Renal cortical epithelial cell (primary cell): ENCODE data around the gene ZMIZ1. TPM values are rescaled to one million over a fixed set of nuclear protein-coding genes. Genes with fewer than 3 reads are reported as not detected.
A peak's percentile ranks its signal among the peaks of the same experiment; 100 is the strongest.
"Not testable (repeated sequence)": the region's sequence is repeated elsewhere in the genome, so short reads cannot be mapped to it uniquely, and the experiment has no call there.

ENCODE experiments used
- DNase-seq: peaks from one replicate; pipeline ENCODE4 v3.0.0-alpha.2; 2011; ENCODE audit warnings: low read depth
- total RNA-seq: library from RNA; depleted of rRNA; stranded (reverse); fragments of >200 nt; gene quantifications from 2 replicates; pipeline ENCODE4 v1.2.3, GENCODE V29; 2014

ZMIZ1 gene
- total RNA-seq, 1 donor from 2014 or later = 45.0 TPM

DNA sequence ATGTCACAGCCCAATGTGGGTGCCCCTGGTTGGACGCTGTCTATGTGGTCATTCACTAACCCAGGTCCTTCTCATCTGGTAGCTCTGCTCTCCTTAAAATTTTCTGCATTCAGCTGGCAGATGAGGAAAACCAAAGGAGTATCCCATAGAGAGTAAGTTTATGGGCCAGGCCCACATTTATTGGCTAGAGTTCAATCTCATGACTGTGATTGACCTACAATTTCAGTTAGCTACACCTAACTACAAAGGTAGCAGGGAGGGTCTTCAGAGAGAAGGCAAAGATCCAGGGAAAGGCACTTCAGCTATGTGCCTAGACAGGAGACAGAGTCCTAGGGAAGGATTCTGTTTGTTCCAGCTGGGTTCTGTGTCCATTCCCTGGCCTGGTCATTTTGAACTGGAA lies 254.8 kb downstream of the ZMIZ1 start:
- no peak for DNase-seq

DNA sequence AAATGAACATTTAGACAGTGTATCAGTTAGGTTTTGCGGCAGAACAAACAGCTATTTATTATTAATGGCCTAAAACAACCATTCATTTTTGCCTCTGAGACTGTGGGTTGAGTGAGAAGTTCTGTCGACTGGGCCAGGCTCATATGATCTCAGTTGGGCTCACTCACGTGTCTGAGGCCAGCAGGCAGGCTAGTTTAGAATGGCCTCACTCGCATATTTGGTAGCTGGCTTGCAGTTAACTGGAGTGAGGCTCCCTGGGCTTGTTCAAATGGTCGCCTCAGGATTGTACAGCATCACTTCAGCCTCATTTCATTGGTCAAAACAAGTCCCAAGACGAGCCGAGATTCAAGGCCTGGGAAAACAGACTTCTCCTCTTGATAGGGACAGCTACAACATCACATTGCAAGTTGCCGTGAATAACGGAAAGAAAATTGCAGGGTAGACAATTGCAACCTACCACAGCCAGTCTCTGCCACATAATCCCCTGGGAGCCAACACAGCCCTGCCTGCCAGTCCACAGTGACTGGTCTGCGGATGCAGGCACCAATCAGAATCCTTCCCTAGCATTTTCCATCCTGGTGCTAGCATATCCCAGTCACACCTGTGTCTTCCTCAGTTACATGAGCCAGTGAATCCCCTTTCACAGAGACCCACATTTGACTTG lies 255.4 kb downstream of the ZMIZ1 start:
- DNase-seq = no peak

DNA sequence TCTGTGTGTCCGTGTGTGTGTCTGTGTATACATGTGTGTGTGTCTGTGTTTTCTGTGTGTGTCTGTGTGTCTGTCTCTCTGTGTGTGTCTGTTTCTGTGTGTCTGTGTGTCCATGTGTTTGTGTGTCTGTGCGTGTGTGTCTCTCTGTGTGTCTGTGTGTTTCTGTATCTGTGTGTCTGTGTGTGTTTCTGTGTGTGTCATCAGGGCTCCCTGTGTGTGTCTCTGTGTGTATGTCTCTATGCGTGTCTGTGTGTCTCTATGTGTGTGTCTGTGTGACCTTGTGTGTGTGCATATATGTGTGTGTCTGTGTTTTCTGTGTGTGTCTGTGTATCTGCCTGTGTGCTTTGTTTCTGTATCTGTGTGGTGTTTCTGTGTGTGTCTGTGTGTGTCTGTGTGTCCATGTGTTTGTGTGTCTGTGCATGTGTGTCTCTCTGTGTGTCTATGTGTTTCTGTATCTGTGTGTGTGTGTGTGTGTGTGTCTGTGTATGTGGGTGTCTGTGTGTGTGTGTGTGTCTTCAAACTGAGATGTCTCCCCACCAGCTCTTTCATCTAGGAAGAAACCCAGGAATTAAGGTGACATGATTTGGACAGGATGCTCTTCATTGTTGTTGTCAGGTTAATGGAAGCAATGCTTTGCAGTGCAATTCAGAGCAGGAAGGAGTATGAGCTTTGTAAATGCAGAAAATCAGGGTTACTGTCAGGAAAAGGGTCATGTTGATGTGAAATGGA lies 257.8 kb downstream of the ZMIZ1 start:
- DNase-seq = no peak

DNA sequence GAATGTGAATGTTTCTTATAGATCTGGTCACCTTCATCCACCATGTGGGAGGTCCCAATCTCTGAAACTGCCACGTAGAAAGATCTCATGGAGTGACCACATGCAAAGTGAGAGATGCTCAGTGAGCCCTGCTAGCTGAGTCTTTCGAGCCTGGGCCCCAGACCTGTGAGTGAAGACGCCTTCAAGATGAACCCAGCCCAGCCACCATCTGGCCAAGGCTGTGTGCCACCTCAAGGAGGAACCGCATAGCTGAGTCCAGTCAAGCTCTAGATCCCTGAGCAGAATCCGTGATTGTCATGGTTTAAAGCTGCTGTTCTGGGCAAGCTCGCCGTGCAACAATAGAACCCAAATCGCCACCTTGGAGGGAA lies 258.3 kb downstream of the ZMIZ1 start:
- DNase-seq = no peak

DNA sequence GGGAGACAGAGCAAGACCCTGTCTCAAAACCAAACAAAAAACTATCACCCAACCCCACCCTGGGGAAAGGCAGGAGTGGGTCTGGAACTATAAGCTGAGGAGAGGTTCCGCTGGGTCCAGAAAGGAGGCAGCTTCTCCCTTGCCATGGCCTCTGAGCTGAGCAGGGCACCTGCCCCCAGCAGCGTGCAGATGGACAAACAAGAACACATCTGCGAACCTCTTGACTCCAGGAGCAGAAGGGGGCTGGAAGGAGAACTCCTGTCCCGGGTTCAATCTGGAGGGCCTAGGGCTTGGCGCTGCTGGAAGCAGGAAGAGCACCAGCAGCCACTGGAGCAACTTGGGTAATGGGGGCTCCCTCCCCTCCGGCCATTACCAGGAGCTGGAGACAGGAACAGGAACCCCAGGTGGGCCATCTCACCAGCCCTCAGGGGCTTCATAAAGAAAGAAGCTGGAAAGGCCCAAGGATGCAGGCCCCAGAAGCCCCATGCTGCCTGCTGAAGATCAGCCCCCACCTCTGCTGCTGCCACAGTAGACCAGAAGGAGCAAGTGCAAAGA lies 259.5 kb downstream of the ZMIZ1 start:
- DNase-seq = no peak

DNA sequence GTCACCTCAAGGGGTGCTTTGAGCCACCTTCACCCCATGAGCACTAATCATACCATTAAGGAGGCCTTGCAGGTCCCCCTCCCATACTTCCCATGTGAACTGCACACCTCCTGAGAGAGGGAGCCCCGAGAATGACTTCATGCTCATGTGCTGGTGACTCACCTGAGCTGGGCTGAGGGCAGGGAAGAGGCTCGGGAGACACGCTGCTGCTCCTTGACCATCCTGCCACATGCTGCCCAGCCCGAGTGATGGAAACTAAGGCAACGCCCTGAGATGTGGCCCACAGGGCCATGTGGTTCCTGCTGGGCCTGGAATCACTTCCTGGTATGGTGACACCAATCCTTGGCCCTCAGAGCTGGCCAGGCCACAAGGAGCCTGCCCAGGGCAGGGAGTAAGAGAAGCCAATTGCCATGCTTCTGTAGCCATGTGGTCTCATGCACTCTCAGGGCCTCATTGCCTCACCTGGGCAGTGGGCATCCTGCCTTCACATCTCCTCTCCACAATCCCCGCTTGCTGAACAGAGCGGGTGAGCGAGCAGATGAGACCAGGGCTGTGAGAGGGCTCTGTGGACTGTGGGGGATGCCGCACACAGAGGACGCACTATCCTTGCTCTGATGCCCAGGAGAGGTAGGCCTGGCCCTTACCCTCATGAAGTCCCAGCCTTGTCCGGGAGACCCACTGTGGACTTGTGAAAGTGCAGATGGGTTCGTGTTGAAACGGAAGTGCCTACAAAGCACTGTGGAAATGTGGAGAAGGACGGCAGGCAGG lies 260.2 kb downstream of the ZMIZ1 start:
- DNase-seq = peak; percentile 72

DNA sequence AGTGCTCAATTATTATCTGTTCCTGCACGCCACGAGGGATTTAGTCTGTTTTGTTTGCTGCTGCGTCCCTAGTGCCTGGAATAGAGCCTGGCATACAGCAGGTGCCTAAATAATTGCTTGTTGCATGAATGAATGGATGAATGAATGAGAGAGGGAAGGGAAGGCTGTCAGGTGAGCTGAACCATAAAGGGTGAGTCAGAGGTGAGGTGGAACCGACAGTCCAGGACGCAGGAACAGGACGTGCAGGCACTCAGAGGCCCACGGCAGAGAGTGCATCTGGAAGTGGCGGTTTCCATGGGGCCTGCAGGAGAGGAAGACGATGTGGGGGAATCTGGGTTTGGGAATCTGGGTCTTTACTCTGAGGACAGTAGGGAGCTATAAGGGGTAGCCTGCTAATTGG lies 260.8 kb downstream of the ZMIZ1 start:
- peak; percentile 58 for DNase-seq

DNA sequence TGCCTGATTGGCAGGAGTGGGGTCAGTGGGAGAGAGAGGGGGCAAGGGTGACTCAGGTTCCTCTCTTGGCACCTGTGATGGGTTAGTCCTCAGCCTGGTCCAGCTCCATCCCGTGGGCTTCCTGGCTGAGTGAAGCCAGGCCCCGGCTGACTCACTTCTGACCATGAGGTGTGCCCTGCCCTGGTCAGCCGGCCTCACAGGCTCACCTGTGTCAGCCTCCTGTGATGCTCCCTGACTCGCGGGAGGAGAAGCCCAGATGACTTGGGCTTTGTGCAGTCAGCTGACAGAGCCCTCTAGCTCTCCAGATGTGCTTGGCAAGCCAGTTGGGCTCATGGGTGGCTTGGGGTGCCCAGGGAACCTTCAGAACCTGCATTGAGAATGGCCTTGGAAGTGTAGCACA lies 262.5 kb downstream of the ZMIZ1 start:
- peak; percentile 21 for DNase-seq

DNA sequence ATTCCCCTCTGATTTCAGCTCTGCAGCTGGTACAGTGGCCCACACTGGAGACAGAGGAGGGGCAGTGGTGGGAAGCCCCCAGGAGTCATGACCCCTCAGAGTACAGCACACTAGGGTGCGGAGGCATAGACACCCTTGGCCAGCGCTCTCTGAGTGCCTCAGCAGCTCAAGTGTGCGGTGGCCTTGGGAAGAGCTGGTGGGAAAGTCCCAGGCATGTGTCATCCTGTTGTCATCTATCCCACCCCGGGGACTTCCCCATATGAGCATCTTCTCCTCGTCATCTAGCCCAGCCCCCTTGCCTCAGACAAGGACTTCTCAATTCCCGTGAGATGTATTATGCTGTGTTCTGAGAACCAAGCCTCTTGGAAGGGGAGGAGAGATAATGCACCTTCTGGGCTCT lies 262.9 kb downstream of the ZMIZ1 start:
- peak; percentile 67 for DNase-seq

DNA sequence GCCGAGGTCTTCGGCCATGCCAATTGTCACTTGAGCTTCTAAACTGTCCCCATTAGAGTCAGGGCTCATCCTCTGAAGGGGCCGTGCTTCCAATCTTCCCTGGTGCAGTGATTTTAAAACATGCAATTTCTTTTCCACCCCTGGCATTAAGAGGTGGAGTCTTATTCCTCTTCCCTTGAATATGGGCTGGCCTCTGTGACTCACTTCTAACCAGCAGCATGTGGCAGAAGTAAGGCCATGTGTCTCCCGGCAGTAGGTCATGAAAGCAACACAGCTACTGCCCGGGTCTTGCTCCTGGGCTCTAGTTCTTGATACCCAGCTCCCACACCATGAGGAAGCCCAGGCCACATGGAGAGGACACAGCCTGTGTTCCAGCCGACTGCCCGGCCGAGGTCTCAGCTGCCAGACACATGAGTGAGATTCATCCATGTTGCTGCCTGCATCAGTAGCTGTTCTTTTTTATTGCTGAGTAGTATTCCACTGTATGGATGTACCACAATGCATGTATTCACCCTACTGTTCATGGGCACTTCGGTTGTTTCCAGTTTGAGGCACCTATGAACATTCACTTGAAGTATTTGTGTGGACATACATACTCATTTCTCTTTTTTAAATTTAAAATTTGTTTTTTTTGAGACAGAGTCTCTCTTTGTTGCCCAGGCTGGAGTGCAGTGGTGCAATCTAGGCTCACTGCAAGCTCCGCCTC lies 264.0 kb downstream of the ZMIZ1 start:
- DNase-seq = not testable (repeated sequence)

DNA sequence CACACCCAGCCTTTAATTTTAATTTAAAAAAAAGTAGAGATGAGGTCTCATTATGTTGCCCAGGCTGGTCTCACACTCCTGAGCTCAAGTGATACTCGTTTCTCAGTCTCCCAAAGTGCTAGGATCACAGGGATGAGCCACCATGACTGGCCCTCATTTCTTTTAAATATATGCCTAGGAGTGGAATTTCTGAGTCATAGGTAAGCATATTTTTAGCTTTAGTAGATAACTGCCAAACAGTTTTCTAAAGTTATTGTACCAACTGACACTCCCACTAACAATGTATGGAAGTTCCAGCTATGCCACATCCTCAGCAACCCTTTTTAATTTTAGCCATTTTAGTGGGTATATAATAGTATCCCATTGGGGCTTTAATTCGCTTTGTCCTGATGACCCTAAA lies 264.7 kb downstream of the ZMIZ1 start:
- DNase-seq = peak; percentile 30

DNA sequence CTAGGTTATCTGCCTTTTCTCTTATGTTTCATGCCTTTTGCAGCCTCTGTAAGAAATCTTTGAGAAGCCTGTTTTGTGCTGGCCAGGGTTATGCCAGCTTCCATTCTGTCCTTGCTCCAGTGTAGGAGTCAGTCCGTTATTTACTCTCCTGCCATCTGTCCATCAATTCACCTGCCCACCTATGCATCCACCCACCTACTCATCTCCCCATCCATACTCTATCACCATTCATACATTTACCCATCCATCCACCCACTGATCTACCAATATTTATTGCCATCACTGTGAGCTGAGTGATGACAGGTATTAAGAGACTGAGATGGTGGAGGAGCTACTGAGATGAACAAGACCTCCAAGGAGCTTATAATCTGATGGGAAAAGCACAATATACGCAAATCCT lies 265.8 kb downstream of the ZMIZ1 start:
- no peak for DNase-seq

DNA sequence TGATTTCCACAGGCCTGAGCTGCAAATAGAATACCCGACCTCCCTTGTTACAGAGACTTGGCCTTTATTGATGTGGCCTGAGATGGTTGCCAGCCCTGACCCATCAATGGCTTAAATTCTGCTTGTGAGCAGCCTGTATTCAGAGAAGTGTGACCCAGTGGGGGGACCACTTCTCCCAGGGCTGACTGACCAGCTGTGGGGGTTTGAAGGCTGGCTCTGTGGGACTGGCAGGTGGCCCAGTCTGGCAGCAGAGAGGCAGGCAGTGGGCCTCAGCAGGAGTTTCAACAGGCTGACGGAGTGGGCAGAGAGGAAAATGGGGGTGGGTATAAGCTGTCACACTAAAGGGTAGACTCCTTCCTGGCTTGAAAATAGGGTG lies 266.3 kb downstream of the ZMIZ1 start:
- no peak for DNase-seq

DNA sequence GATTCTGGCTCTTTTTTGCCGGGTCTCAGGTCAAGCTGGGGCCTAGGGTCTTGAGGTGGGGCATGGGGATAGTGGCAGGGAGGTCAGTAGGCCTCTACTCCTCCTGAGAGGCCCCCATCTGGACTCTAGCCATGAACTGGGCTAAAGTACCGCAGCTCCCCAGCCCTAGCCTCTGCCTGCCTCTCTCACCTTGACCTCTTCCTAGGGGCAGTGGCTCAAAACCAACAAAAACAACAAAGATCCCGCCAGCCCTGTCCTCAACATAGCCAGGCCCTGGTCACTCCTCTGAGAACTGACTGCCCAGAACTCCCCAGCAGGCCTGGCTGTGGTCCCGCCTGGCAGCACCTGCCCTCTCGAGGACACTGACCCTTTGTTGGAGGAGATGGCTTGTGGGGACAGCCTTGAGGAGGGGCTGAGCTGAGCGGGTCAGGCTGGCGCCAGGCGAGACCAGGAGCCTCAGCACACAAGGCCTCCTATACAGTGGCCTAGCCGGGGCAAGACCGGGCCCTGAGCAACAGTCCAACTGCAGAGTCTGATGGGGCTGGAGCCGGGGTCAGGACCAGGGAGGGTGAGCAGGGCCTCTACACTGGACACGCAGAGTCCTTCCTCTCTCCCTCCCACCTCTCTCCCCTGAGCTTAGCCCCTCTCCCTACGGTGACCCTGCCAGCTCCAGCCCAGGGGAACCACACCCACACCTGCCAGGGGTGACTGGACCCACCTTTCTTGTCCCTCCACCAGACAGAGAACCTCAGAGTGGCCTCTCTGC lies 266.9 kb downstream of the ZMIZ1 start:
- DNase-seq = no peak

DNA sequence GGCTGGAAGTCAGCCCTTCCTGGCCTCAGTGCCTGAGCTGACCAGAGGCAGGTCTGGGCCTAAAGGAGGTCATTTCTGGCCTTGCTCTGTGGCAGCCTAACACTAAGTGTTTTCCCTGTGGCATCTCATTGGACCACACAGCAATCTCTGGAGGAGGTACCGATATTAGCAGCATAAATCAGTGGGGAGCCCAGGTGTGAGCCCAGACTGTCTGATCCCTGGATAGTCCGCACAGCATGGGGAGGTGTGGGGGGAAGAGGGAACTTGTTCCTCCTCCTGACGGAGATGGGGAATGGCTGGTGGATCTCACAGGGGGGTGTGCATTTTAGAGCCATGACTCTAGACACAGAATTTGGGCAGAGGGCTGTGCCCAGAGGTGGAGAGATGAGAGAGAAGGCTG lies 267.5 kb downstream of the ZMIZ1 start:
- DNase-seq = no peak

DNA sequence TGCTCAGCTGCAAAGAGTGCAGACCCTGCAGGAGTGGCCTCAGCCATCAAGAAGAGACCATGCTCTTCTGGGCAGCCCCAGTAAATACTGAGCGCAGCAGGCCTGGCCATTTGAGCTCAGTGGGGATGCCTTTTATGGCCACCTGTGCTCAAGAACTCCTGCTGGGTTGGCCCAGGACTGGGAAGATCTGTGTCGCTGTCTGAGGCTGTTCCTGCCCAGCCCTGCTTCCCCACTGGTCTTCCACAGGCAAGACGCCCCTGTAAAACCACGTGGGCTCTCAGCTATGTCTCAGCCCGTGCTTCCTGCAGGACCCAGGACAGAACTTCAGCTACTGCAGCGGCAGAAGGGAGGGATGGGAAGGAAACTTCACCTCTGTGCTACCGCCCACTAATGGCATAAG lies 268.0 kb downstream of the ZMIZ1 start:
- no peak for DNase-seq

DNA sequence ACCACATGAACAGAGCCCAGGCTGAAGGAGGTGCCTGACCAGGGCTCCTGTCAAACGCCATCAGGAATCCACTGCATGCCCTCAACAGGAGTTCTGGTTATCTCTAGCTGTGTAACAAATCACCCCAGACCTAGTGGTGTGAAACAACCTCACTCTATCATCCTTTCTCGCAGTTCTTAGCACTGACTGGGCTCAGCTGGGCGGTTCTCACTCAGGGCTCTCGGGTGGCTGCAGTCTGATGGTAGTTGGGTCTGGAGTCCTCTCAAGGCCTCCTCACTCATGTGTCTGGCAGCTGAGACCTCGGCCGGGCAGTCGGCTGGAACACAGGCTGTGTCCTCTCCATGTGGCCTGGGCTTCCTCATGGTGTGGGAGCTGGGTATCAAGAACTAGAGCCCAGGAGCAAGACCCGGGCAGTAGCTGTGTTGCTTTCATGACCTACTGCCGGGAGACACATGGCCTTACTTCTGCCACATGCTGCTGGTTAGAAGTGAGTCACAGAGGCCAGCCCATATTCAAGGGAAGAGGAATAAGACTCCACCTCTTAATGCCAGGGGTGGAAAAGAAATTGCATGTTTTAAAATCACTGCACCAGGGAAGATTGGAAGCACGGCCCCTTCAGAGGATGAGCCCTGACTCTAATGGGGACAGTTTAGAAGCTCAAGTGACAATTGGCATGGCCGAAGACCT lies 269.2 kb downstream of the ZMIZ1 start:
- not testable (repeated sequence) for DNase-seq

DNA sequence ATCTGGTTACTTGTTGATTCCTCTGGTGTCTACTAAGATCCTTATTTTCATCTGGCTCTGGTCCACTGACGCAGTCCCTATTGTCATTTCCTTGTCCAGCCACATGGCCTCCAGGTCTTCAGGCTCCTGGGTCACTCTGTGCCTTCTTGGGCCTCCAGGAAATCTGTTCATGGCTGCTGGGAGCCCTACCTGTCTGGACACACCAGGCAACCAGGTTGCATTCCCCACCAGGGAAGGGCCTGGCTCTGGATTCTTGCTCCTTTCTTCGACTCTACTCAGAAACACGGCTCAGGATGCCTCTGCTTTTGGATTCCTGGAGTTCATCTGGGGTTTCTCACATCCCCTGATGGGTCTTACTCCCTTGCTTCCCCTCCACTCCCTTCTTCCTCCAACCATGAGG lies 270.5 kb downstream of the ZMIZ1 start:
- no peak for DNase-seq

DNA sequence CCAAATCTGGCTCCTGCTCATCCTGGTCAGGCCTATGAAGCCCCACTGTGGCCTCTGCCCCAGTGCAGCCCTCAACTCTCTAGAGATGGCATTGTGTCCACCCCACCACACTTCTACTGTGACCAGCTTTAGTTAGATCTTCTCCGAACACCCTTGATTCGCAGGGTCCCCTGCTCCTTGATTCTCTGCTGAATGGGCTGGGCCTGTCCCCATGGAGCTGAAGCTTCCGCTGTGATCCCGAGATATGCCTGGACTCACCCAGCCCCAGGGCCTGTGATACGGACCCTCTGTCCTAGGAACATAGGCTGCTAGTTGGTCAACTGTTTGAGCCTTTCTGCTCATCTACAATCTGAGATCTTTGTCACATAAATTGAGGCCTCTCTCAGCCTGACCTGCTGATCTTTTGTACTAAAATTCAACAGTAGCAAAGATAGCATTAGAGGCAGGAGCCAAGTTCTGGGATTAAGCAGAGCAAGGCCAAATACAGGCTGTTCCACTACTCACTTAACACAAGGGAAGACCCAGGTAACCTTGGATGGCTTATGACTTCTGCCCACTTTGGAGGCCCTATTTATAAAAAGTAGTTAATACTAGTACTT lies 272.0 kb downstream of the ZMIZ1 start:
- no peak for DNase-seq

DNA sequence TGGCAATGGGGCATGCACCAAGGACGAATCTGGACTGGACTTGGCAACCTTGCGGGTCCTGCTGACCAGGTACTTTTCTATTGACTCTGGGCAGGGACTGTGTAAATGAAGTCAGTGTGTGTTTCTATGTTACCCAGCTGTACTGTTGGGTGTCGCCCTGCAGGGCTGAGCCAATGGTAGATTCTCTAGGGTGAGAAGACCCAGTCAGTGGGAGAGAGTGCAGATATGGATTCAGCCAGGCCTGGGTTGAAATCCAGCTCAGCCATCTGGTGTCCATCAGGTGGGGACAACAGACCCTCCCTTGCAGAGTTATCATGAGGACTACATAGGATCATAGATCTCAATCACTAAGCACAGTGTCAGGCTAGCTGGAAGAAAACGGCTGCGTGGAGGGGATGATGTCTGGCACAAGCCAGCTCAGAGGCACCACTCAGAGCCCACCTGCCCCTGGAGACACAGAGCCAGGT lies 273.6 kb downstream of the ZMIZ1 start:
- no peak for DNase-seq
